Transverse colon (tissue), 4 donors: ENCODE measurements around the gene PIK3CG.

Experiments used
- EP300 ChIP-seq: sonication (generic); formaldehyde crosslinking; IDR thresholded peaks from one replicate; pipeline ENCODE4 v1.6.1; 2017; ENCODE audit warnings: antibody characterized with exemption, low read depth
- POLR2A ChIP-seq: fragments of 450-650 bp; IDR thresholded peaks from one replicate; pipeline ENCODE4 v1.6.1; 2016; ENCODE audit warnings: antibody characterized with exemption, mild to moderate bottlenecking, moderate library complexity
- POLR2AphosphoS5 ChIP-seq, 3 donors: sonication (generic); formaldehyde crosslinking; IDR thresholded peaks; one replicate each; pipeline ENCODE4 v1.6.1; 2016; ENCODE audit warnings: antibody characterized with exemption in 3 of 3
- TF ChIP-seq, protein P1 (sequence below), 5 experiments: fragments of 200-600 bp in 3 of 5; fragments of 450-650 bp in 2 of 5; sonication (generic) in 3 of 5; IDR thresholded peaks; 1 replicate in 2 of 5; 2 replicates in 3 of 5; pipeline ENCODE4 v1.5.1; 2016 to 2017; ENCODE audit warnings: antibody characterized with exemption in 5 of 5, inconsistent platforms in 3 of 5, mild to moderate bottlenecking in 2 of 5, moderate library complexity in 1 of 5

DNA sequence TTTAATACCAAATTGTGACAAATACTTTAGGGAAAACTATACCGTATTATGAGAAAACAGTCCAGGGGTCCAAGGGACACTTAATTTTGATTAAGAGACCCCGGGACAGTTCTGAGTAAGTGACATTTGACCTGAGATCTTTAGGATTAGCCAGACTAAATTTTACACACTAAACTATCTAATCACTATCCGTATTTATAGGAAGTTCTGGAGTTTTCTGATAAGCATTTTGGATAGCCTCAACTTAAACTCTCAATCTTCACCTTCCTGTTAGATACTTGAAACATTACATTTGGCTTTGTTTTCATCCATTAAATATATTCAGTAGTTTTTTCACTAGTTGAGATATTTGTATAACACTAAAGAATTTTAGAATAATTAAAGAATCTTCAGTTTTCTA lies 5.4 kb downstream of the PIK3CG start:
- TF ChIP-seq, protein P1, sequence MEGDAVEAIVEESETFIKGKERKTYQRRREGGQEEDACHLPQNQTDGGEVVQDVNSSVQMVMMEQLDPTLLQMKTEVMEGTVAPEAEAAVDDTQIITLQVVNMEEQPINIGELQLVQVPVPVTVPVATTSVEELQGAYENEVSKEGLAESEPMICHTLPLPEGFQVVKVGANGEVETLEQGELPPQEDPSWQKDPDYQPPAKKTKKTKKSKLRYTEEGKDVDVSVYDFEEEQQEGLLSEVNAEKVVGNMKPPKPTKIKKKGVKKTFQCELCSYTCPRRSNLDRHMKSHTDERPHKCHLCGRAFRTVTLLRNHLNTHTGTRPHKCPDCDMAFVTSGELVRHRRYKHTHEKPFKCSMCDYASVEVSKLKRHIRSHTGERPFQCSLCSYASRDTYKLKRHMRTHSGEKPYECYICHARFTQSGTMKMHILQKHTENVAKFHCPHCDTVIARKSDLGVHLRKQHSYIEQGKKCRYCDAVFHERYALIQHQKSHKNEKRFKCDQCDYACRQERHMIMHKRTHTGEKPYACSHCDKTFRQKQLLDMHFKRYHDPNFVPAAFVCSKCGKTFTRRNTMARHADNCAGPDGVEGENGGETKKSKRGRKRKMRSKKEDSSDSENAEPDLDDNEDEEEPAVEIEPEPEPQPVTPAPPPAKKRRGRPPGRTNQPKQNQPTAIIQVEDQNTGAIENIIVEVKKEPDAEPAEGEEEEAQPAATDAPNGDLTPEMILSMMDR (IDR thresholded peaks at IDR 0.05) = no peak
- TF ChIP-seq POLR2A (no peak), EP300 (no peak), POLR2AphosphoS5 (IDR thresholded peaks at IDR 0.05) (no peak)
